ENCODE data around the gene PEAK1. TPM values are rescaled to one million over a fixed set of nuclear protein-coding genes. Genes with fewer than 3 reads are reported as not detected.

Gene PEAK1
- total and polyA plus RNA-seq, 2 experiments from 2014 or later: 7.8 to 34.1 TPM

DNA sequence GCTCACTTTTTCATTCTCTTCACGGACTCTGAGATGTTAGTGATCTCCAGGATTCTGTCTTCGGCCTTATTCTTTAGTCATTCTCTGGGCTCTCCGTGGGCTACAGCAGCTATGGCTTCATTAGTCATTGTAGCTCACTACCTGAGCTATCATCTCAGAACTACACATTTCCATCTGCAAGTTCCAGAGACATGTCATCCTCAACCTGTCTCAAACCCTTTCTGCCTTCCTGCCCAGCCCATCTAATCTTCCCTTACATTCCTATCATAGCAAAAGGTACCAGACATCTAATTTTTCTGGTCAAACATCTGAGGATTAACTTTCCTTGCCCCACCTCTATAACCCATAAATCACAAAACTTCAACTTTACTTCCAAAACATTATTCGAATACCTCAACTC, 362.2 kb downstream of the PEAK1 start (continued):
- TF ChIP-seq, protein P1, sequence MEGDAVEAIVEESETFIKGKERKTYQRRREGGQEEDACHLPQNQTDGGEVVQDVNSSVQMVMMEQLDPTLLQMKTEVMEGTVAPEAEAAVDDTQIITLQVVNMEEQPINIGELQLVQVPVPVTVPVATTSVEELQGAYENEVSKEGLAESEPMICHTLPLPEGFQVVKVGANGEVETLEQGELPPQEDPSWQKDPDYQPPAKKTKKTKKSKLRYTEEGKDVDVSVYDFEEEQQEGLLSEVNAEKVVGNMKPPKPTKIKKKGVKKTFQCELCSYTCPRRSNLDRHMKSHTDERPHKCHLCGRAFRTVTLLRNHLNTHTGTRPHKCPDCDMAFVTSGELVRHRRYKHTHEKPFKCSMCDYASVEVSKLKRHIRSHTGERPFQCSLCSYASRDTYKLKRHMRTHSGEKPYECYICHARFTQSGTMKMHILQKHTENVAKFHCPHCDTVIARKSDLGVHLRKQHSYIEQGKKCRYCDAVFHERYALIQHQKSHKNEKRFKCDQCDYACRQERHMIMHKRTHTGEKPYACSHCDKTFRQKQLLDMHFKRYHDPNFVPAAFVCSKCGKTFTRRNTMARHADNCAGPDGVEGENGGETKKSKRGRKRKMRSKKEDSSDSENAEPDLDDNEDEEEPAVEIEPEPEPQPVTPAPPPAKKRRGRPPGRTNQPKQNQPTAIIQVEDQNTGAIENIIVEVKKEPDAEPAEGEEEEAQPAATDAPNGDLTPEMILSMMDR (conservative IDR thresholded peaks at IDR 0.05; ENCODE audit: low read depth in 2 of 2): no peak
- TF ChIP-seq ZNF331 (CRISPR knock-in tag; IDR thresholded peaks at IDR 0.05; ENCODE audit: low read depth) (no peak), JUNB (IDR thresholded peaks at IDR 0.05; ENCODE audit: unreplicated experiment) (no peak)
- TF ChIP-seq, protein P2, sequence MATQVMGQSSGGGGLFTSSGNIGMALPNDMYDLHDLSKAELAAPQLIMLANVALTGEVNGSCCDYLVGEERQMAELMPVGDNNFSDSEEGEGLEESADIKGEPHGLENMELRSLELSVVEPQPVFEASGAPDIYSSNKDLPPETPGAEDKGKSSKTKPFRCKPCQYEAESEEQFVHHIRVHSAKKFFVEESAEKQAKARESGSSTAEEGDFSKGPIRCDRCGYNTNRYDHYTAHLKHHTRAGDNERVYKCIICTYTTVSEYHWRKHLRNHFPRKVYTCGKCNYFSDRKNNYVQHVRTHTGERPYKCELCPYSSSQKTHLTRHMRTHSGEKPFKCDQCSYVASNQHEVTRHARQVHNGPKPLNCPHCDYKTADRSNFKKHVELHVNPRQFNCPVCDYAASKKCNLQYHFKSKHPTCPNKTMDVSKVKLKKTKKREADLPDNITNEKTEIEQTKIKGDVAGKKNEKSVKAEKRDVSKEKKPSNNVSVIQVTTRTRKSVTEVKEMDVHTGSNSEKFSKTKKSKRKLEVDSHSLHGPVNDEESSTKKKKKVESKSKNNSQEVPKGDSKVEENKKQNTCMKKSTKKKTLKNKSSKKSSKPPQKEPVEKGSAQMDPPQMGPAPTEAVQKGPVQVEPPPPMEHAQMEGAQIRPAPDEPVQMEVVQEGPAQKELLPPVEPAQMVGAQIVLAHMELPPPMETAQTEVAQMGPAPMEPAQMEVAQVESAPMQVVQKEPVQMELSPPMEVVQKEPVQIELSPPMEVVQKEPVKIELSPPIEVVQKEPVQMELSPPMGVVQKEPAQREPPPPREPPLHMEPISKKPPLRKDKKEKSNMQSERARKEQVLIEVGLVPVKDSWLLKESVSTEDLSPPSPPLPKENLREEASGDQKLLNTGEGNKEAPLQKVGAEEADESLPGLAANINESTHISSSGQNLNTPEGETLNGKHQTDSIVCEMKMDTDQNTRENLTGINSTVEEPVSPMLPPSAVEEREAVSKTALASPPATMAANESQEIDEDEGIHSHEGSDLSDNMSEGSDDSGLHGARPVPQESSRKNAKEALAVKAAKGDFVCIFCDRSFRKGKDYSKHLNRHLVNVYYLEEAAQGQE (IDR thresholded peaks at IDR 0.05; ENCODE audit: unreplicated experiment): no peak
- TF ChIP-seq, protein P3, sequence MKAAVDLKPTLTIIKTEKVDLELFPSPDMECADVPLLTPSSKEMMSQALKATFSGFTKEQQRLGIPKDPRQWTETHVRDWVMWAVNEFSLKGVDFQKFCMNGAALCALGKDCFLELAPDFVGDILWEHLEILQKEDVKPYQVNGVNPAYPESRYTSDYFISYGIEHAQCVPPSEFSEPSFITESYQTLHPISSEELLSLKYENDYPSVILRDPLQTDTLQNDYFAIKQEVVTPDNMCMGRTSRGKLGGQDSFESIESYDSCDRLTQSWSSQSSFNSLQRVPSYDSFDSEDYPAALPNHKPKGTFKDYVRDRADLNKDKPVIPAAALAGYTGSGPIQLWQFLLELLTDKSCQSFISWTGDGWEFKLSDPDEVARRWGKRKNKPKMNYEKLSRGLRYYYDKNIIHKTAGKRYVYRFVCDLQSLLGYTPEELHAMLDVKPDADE (IDR thresholded peaks at IDR 0.05): no peak

DNA sequence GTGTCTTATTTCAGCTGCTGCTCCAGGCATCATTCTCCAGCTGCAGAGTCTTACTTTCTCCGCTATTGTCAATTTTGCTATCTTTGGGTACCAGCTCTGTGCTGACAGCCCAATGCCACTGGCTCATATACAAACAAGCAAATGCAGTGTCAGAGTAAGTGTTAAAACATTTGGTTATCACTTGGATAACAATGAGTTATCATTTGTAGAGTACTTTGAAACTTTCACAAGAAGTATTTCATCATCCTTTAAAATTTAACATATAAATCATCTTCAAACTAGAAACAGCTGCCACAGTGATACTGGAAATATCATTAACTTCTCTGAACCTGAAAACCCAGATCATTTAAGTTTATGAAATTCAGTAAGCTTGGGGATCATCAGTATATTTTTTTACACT, 362.8 kb downstream of the PEAK1 start:
- Mint-ChIP-seq H3K27ac (no peak overlapping the region), H3K4me3 (no peak overlapping the region), H3K27me3 (ENCODE audit: insufficient read depth, low read depth, poor library complexity) (no peaks in the 10 kb centered on the region), H3K4me1 (peaks cover 45% of the 10 kb centered on the region), H3K36me3 (ENCODE audit: low read depth) (peaks cover 14% of the 10 kb centered on the region; the same call in 2 of the 3 replicates), H3K9me3 (no peaks in the 10 kb centered on the region)
- H3K4me3 ChIP-seq: no peak overlapping the region
- H3K4me1 ChIP-seq (ENCODE audit: insufficient read depth): peaks cover 20% of the 10 kb centered on the region
- no peaks in the 10 kb centered on the region; the same call in 1 of the 2 replicates for H3K36me3 ChIP-seq (ENCODE audit: insufficient read depth)
- no peak overlapping the region for H3K27ac ChIP-seq (ENCODE audit: low read depth)
- ATAC-seq (no peak), DNase-seq (ENCODE audit: low spot score) (no peak)
- H3K79me2 ChIP-seq (replicated peaks; ENCODE audit: insufficient read depth): peaks cover 50% of the 10 kb centered on the region
- no peaks in the 10 kb centered on the region for H3F3A ChIP-seq (replicated peaks; ENCODE audit: low read depth)
- no peak overlapping the region for H2AFZ ChIP-seq
- H3K27me3 ChIP-seq (ENCODE audit: insufficient read depth): no peaks in the 10 kb centered on the region
- H3K9me2 ChIP-seq (ENCODE audit: insufficient read depth): no peaks in the 10 kb centered on the region
- H3K4me2 ChIP-seq: peak overlapping the region; percentile 9; the same call in 1 of the 2 replicates
- H4K20me1 ChIP-seq (replicated peaks; ENCODE audit: insufficient read depth): peaks cover 14% of the 10 kb centered on the region
- TF ChIP-seq EZH2phosphoT487 (IDR thresholded peaks at IDR 0.05; ENCODE audit: unreplicated experiment): no peak
- TF ChIP-seq, protein P2 (IDR thresholded peaks at IDR 0.05; ENCODE audit: unreplicated experiment): no peak
- TF ChIP-seq NANOG (IDR thresholded peaks at IDR 0.05; ENCODE audit: borderline replicate concordance): no peak
- TF ChIP-seq, protein P3 (IDR thresholded peaks at IDR 0.05): no peak
- no peak for TF ChIP-seq JUNB (IDR thresholded peaks at IDR 0.05; ENCODE audit: unreplicated experiment)
